Inflammatory macrophage treated with lipopolysaccharide for 1 hour (primary cell): ENCODE data around the gene GPC3.
A peak's percentile ranks its signal among the peaks of the same experiment; 100 is the strongest.
"Not testable (repeated sequence)": the region's sequence is repeated elsewhere in the genome, so short reads cannot be mapped to it uniquely, and the experiment has no call there.

Experiments
- DNase-seq, 2 donors: peaks; one replicate each; pipeline ENCODE4 v3.0.0-alpha.2; 2020 to 2022

GPC3 gene

GRCh38 chrX:133985164-133985966, at the start of gene GPC3:
TSS of gene GPC3 (minus strand) at chrX:133985594.
- no peak for DNase-seq

DNA sequence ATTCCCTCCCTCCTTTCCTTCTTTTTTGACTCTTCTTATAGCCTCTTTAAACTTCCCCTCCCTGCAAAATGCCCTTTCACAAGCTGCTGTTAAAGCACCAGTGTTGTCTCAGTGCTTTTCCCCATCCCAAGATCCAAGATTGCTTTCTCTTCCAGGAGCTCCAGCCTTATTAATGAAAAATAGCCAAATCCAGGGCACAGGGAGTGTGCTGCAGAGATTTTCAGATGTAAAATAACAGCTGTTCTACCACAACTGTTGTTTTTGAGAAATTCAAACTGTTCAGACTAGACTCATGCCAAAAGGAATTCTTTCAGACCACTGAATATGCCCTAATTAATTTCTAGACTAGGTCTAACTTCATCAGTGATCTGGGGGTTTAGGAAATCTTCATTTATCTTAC, 47.0 kb upstream of the GPC3 start:
- DNase-seq = no peak

GRCh38 chrX:134026565-134027311, 41.3 kb upstream of the GPC3 start:
- DNase-seq = peak in 1 of 2 donors; percentile 18

DNA sequence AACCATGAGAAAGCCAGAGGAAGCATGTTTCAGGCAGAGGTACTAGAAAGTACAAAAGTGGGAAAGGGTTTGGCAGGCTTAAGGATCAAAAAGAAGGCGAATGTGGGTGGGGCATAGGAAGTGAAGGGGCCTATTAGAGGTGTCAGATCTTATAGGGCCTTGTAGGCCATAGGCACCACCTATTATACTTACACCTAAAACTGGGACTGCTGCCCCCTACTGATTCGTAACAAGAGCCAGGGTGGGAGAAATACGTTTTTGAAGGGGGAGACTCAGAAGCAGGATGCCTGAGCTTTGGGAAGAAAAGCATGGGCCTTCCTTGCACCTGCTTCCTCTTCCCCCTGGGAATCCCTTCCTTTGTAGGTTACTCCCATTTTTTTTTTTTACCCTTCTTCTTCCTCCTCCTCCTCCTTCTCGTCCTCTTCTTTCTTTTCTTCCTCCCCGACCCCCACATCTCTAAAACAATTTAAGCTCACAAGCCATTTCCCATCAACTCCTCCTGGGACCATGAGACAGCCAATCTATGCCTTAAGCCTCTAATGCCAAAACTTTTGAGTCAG, 40.7 kb upstream of the GPC3 start:
- no peak for DNase-seq

GRCh38 chrX:134024686-134025377, 39.4 kb upstream of the GPC3 start:
- DNase-seq = no peak

DNA sequence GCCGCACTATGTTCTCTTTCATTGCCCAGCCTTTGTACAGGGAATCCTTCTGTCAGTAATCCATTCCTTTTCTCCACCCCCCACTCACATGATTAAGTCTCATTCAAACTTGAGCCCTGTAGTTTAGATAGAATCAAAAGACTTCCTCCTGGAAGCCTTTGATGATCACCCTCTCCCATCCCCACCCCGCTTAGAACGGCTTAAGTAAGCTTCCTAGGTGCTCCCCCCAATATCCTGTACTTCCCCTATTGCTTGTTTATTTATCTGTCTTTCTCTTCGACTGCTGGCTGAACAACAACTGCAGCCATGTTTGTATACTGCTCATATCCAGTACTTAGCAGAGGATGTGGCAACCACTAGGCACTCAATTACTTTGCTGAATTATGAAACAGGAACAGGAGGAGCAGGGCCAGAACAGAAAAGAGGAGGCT, 38.5 kb upstream of the GPC3 start:
- no peak for DNase-seq

- DNase-seq = no peak
These were observed 35.5 kb upstream of the GPC3 start for GRCh38 chrX:134020910-134021309.

- DNase-seq = no peak
These were observed 34.3 kb upstream of the GPC3 start for GRCh38 chrX:134019567-134020206.

DNA sequence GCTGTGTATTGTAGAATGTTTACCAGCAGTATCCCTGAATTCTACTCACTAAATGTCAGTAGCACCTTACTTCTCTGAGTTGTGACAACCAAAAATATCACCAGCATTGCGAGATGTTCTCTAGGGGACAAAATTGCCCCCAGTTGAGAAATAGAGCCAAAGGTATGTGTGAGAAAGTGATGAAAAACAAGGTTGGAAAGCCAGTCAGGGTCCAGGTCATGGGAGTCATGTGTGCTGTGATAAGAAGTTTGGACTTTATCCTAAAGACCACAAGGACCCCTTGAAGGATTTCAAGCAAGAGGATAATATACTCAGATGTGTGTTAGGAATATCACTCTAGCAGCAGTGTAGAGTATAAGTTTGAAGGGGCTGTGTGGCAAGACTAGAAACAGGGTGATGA, 30.9 kb upstream of the GPC3 start:
- DNase-seq = not testable (repeated sequence)

DNA sequence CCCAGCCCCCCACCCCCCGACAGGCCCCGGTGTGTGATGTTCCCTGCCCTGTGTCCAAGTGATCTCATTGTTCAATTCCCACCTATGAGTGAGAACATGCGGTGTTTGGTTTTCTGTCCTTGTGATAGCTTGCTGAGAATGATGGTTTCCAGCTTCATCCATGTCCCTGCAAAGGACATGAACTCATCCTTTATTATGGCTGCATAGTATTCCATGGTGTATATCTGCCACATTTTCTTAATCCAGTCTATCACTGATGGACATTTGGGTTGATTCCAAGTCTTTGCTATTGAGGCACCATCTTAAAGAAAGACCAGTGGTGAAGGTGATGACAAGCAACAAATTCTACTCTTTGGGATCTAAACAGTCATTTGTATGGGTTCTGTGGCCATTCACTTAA, 30.1 kb upstream of the GPC3 start:
- not testable (repeated sequence) for DNase-seq

DNA sequence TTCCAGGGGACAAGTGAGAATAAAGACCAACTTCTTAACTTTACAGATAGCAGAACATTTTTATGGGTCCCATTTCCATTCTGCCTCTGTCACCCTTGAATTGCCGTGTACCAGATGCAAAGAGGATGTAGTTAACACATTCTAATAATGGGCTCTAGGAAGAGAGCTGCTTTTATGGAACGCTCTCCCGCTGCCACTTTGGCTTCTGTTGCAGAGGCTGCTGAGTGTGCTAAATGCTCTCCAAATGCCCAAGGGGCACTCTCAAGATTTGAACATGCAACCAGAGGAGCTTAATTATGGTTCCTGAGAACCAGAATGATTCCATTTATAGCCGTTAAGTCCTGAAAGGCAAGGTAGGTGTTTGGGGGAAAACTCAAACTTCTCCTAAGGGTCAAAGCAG, 28.1 kb upstream of the GPC3 start:
- DNase-seq = no peak

DNA sequence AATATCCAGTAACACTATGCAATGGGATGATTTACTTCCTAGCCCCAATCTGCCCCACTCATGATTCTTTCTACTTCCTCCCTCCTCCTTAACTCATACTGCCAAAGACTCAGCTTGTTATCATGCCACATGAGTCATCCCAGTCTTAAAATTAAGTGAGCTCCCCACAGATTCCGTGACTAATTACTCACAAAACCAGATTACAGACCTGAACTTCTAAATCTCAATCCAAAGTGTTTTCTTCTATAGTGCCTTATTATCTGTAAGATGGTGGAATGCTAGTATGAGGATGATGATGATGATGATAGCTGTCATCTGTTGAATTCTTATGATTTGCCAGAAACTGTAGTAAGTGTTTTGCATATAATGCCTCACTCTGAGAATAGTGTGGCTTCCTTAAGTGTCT, 27.7 kb upstream of the GPC3 start:
- no peak for DNase-seq

- DNase-seq = no peak
These were observed 25.3 kb upstream of the GPC3 start for GRCh38 chrX:134010690-134011089.

- no peak for DNase-seq
These were observed 22.3 kb upstream of the GPC3 start for GRCh38 chrX:134007716-134008115.

GRCh38 chrX:134006484-134007161, 21.2 kb upstream of the GPC3 start:
- DNase-seq = no peak

- DNase-seq = no peak
These were observed 18.7 kb upstream of the GPC3 start for GRCh38 chrX:134004084-134004483.

- no peak for DNase-seq
These were observed 17.7 kb upstream of the GPC3 start for GRCh38 chrX:134002921-134003615.

GRCh38 chrX:134000260-134001245, 15.2 kb upstream of the GPC3 start:
- no peak for DNase-seq

GRCh38 chrX:133999031-133999705, 13.8 kb upstream of the GPC3 start:
- DNase-seq = no peak

GRCh38 chrX:133995759-133996158, 10.4 kb upstream of the GPC3 start:
- no peak for DNase-seq
